WTC11 (cell line): ENCODE results near the gene SLC22A31. TPM values are rescaled to one million over a fixed set of nuclear protein-coding genes. Genes with fewer than 3 reads are reported as not detected.

Experiments used
- ATAC-seq: fragments of 200-7000 bp; cut with Tn5 transposase; 2 replicates; pipeline ENCODE4 v1.10.0; 2021; ENCODE audit warnings: mild to moderate bottlenecking, moderate library complexity
- Bru-seq: library from RNA; stranded (reverse); fragments of 400-500 nt; gene quantifications from one replicate; lab custom pipeline; 2021; lab: Mats Ljungman, UMichigan
- CTCF ChIA-PET: fragments of 300-600 bp; sonication (Branson Sonifier 250); formaldehyde crosslinking; loops from one replicate; lab custom pipeline; 2021; ENCODE audit warnings: antibody characterized with exemption; lab: Charles Lee
- POLR2A ChIA-PET: fragments of 350-600 bp; sonication (Branson Sonifier 250); formaldehyde crosslinking; loops from one replicate; lab custom pipeline; 2021; ENCODE audit warnings: antibody characterized with exemption; lab: Charles Lee
- DNase-seq: peaks from one replicate; pipeline ENCODE4 v3.0.0; 2021; ENCODE audit warnings: low spot score
- H3K27ac Mint-ChIP-seq: 2 replicates; pipeline ENCODE4 v1.8.0; 2021; ENCODE audit warnings: mixed read lengths
- H3K27me3 Mint-ChIP-seq: 2 replicates; pipeline ENCODE4 v1.8.0; 2021; ENCODE audit warnings: low read depth, mild to moderate bottlenecking, moderate library complexity, mixed read lengths
- H3K36me3 Mint-ChIP-seq: 2 replicates; pipeline ENCODE4 v1.8.0; 2021; ENCODE audit warnings: mixed read lengths
- H3K4me1 Mint-ChIP-seq: 2 replicates; pipeline ENCODE4 v1.8.0; 2022; ENCODE audit warnings: mixed read lengths
- H3K4me3 Mint-ChIP-seq: 2 replicates; pipeline ENCODE4 v1.8.0; 2021; ENCODE audit warnings: mild to moderate bottlenecking, moderate library complexity, mixed read lengths
- H3K9me3 Mint-ChIP-seq: 2 replicates; pipeline ENCODE4 v1.8.0; 2021; ENCODE audit warnings: mixed read lengths
- ATF2 ChIP-seq: sonication (generic); formaldehyde crosslinking; IDR thresholded peaks from 2 replicates; pipeline ENCODE4 v1.8.1; 2022; ENCODE audit warnings: low read depth, missing genetic modification reagents, borderline replicate concordance
- ATF3 ChIP-seq: sonication (generic); formaldehyde crosslinking; conservative IDR thresholded peaks from 2 replicates; pipeline ENCODE4 v1.8.1; 2022; ENCODE audit warnings: mild to moderate bottlenecking, missing genetic modification reagents
- CREM ChIP-seq: sonication (generic); formaldehyde crosslinking; IDR thresholded peaks from 2 replicates; pipeline ENCODE4 v1.8.1; 2022; ENCODE audit warnings: mild to moderate bottlenecking, missing genetic modification reagents, moderate library complexity
- EMX1 ChIP-seq: fragments of 250-450 bp; sonication (Bioruptor Pico); IDR thresholded peaks from 2 replicates; pipeline ENCODE4 v1.8.0; 2021; ENCODE audit warnings: mild to moderate bottlenecking
- FOXP4 ChIP-seq: sonication (generic); formaldehyde crosslinking; IDR thresholded peaks from 2 replicates; pipeline ENCODE4 v1.8.0; 2022; ENCODE audit warnings: mild to moderate bottlenecking, missing genetic modification reagents
- GABPB1 ChIP-seq: sonication (generic); formaldehyde crosslinking; IDR thresholded peaks from 2 replicates; pipeline ENCODE4 v1.8.1; 2023; ENCODE audit warnings: mild to moderate bottlenecking, missing genetic modification reagents
- HMGA2 ChIP-seq: fragments of 250-450 bp; sonication (Bioruptor Pico); IDR thresholded peaks from 2 replicates; pipeline ENCODE4 v1.4.0; 2021; ENCODE audit warnings: mild to moderate bottlenecking, moderate library complexity
- MLX ChIP-seq: sonication (generic); formaldehyde crosslinking; IDR thresholded peaks from 2 replicates; pipeline ENCODE4 v1.8.1; 2023; ENCODE audit warnings: mild to moderate bottlenecking, missing genetic modification reagents, moderate library complexity
- PRDM15 ChIP-seq: sonication (generic); formaldehyde crosslinking; IDR thresholded peaks from 2 replicates; pipeline ENCODE4 v1.8.0; 2022; ENCODE audit warnings: missing genetic modification reagents
- PREB ChIP-seq: sonication (generic); formaldehyde crosslinking; IDR thresholded peaks from 2 replicates; pipeline ENCODE4 v1.8.1; 2022; ENCODE audit warnings: mild to moderate bottlenecking, missing genetic modification reagents, moderate library complexity, borderline replicate concordance
- SMAD4 ChIP-seq: sonication (generic); formaldehyde crosslinking; IDR thresholded peaks from 2 replicates; pipeline ENCODE4 v1.8.0; 2022; ENCODE audit warnings: mild to moderate bottlenecking, missing genetic modification reagents
- TP53 ChIP-seq: sonication (generic); formaldehyde crosslinking; IDR thresholded peaks from 2 replicates; pipeline ENCODE4 v1.8.1; 2023; ENCODE audit warnings: mild to moderate bottlenecking, missing genetic modification reagents
- USF1 ChIP-seq: sonication (generic); formaldehyde crosslinking; IDR thresholded peaks from 2 replicates; pipeline ENCODE4 v1.8.0; 2022; ENCODE audit warnings: mild to moderate bottlenecking, missing genetic modification reagents
- ZMAT4 ChIP-seq: fragments of 250-450 bp; sonication (Bioruptor Pico); IDR thresholded peaks from 2 replicates; pipeline ENCODE4 v1.9.0; 2021; ENCODE audit warnings: mild to moderate bottlenecking
- ZNF396 ChIP-seq: fragments of 250-450 bp; sonication (Bioruptor Pico); IDR thresholded peaks from 2 replicates; pipeline ENCODE4 v1.8.0; 2021; ENCODE audit warnings: mild to moderate bottlenecking, moderate library complexity, borderline replicate concordance
- ZNF425 ChIP-seq: fragments of 250-450 bp; sonication (Bioruptor Pico); conservative IDR thresholded peaks from 2 replicates; pipeline ENCODE4 v1.9.0; 2021; ENCODE audit warnings: mild to moderate bottlenecking
- long read RNA-seq, 3 experiments: library from RNA in 1 of 3; library from capped mRNA in 1 of 3; library from polyadenylated mRNA in 1 of 3; unstranded in 2 of 3; stranded (forward) in 1 of 3; transcript quantifications; one replicate each; pipeline ENCODE4 v2.0.0, GENCODE V29; 2021
- total RNA-seq: library from RNA; stranded (reverse); gene quantifications from 3 replicates; pipeline ENCODE4 v1.2.3, GENCODE V29; 2021

Gene SLC22A31
- total RNA-seq = 9.8 to 12.1 TPM (median 10.7 TPM) in 3 replicates
- Bru-seq, nascent RNA = percentile 31 among the genes with signal in this experiment
- long read RNA-seq, experiment 1, partial matches to known transcripts = 5 of 32 reads
- long read RNA-seq, experiment 1, other reads (novel, unspliced or antisense) = 21 of 32 reads
- long read RNA-seq, experiment 2, partial matches to known transcripts = 3 of 11 reads
- long read RNA-seq, experiment 2, other reads (novel, unspliced or antisense) = 8 of 11 reads
- long read RNA-seq, experiment 3, partial matches to known transcripts = 0 of 2 reads
- long read RNA-seq, experiment 3, other reads (novel, unspliced or antisense) = 2 of 2 reads

- Mint-ChIP-seq H3K9me3 (no peaks in the 10 kb centered on the region), H3K4me3 (peak within 1 kb of the TSS; percentile 68), H3K4me1 (no peaks in the 10 kb centered on the region), H3K27ac (no peak within 1 kb of the TSS), H3K27me3 (peaks cover 45% of the 10 kb centered on the region), H3K36me3 (no peaks in the 10 kb centered on the region)
- CTCF ChIA-PET = interaction anchor here (0.8 to 3.1 kb wide), 3 partner anchors 33 to 463 kb away, joined by 3 to 17 read pairs (median 4); no protein-coding TSS in a partner anchor
- POLR2A ChIA-PET = interaction anchor here (1.4 to 1.6 kb wide), 2 partner anchors 17 to 27 kb away, joined by 3 to 4 read pairs; partner anchors contain the start of gene ZNF778
- DNase-seq (peak; percentile 42), ATAC-seq (peak; percentile 5)
- no peak for TF ChIP-seq TP53 (CRISPR knock-in tag)
- peak; percentile 40; the same call in 1 of the 2 replicates for TF ChIP-seq PRDM15 (CRISPR knock-in tag)
- TF ChIP-seq GABPB1 (CRISPR knock-in tag) = peak; percentile 35; the same call in 1 of the 2 replicates
These were observed at the start of gene SLC22A31 for GRCh38 chr16:89200124-89200849. TSS of gene SLC22A31 (minus strand) at chr16:89200537. CDS start at chr16:89200501, 36 bp downstream.

GRCh38 chr16:89248196-89248982, 48.1 kb upstream of the SLC22A31 start:
- ChIA-PET POLR2A (interaction anchor here (0.6 kb wide), 1 partner anchor 247 kb away, joined by 5 read pairs; no protein-coding TSS in a partner anchor), CTCF (interaction anchor here (1.3 to 1.6 kb wide), 3 partner anchors 77 to 309 kb away, joined by 5 to 9 read pairs (median 8); partner anchors contain the start of gene CDH15)
- ATAC-seq (peak; percentile 2; the same call in 1 of the 2 replicates), DNase-seq (peak; percentile 37)
- Mint-ChIP-seq H3K4me3 (peak overlapping the region; percentile 78), H3K9me3 (peaks cover 11% of the 10 kb centered on the region), H3K36me3 (peaks cover 8% of the 10 kb centered on the region), H3K4me1 (no peaks in the 10 kb centered on the region), H3K27ac (no peak overlapping the region), H3K27me3 (peaks cover 39% of the 10 kb centered on the region)
- no peak for TF ChIP-seq PREB (CRISPR knock-in tag)
- TF ChIP-seq EMX1 (CRISPR knock-in tag) = no peak
- TF ChIP-seq USF1 (CRISPR knock-in tag) = no peak
- no peak for TF ChIP-seq MLX (CRISPR knock-in tag)
- TF ChIP-seq ZNF396 (CRISPR knock-in tag) = no peak
- TF ChIP-seq FOXP4 = no peak
- TF ChIP-seq SMAD4 = no peak
- no peak for TF ChIP-seq ZNF425 (CRISPR knock-in tag)
- TF ChIP-seq ZMAT4 (CRISPR knock-in tag) = no peak
- no peak for TF ChIP-seq ATF2 (CRISPR knock-in tag)
- no peak for TF ChIP-seq CREM (CRISPR knock-in tag)
- TF ChIP-seq ATF3 (CRISPR knock-in tag) = no peak
- no peak for TF ChIP-seq HMGA2 (CRISPR knock-in tag)
